ENCODE measurements around the gene ZNF536.
"Not testable (repeated sequence)": the region's sequence is repeated elsewhere in the genome, so short reads cannot be mapped to it uniquely, and the experiment has no call there.

ZNF536 gene

GRCh38 chr19:30416375-30416774 lies 44.2 kb downstream of the ZNF536 start:
- Mint-ChIP-seq H3K27me3 (ENCODE audit: low read depth, poor library complexity) (peaks cover 24% of the 10 kb centered on the region), H3K27ac (no peak overlapping the region), H3K4me3 (no peak overlapping the region), H3K9me3 (no peaks in the 10 kb centered on the region), H3K4me1 (no peaks in the 10 kb centered on the region), H3K36me3 (ENCODE audit: low read depth) (no peaks in the 10 kb centered on the region)
- TF ChIP-seq CTCF (IDR thresholded peaks at IDR 0.05), result no peak
- DNase-seq, result no peak

- not testable (repeated sequence) for H3K27ac Mint-ChIP-seq, H3K4me3 Mint-ChIP-seq, DNase-seq
Observed at GRCh38 chr19:30417166-30417565, 45.0 kb downstream of the ZNF536 start.

GRCh38 chr19:30419568-30420180 lies 47.5 kb downstream of the ZNF536 start:
- no peaks in the 10 kb centered on the region for H3K4me1 Mint-ChIP-seq
- peaks cover 30% of the 10 kb centered on the region for H3K27me3 Mint-ChIP-seq (ENCODE audit: low read depth, poor library complexity)
- no peaks in the 10 kb centered on the region for H3K9me3 Mint-ChIP-seq
- DNase-seq, result no peak
- no peak overlapping the region for H3K4me3 Mint-ChIP-seq
- TF ChIP-seq CTCF (IDR thresholded peaks at IDR 0.05), result no peak
- H3K36me3 Mint-ChIP-seq (ENCODE audit: low read depth), result no peaks in the 10 kb centered on the region
- H3K27ac Mint-ChIP-seq, result no peak overlapping the region

More at GRCh38 chr19:30417166-30417565, 45.0 kb downstream of the ZNF536 start:
- not testable (repeated sequence) for H3K4me1 Mint-ChIP-seq; H3K36me3 Mint-ChIP-seq (ENCODE audit: low read depth); H3K9me3 Mint-ChIP-seq
- peaks cover 24% of the 10 kb centered on the region for H3K27me3 Mint-ChIP-seq (ENCODE audit: low read depth, poor library complexity)

GRCh38 chr19:30420316-30420715 lies 48.1 kb downstream of the ZNF536 start:
- no peak overlapping the region for H3K27ac Mint-ChIP-seq
- no peak for DNase-seq
- H3K4me1 Mint-ChIP-seq, result no peaks in the 10 kb centered on the region
- H3K27me3 Mint-ChIP-seq (ENCODE audit: low read depth, poor library complexity), result peaks cover 29% of the 10 kb centered on the region
- H3K36me3 Mint-ChIP-seq (ENCODE audit: low read depth), result no peaks in the 10 kb centered on the region
- no peak for TF ChIP-seq CTCF (IDR thresholded peaks at IDR 0.05)
- no peak overlapping the region for H3K4me3 Mint-ChIP-seq
- no peaks in the 10 kb centered on the region for H3K9me3 Mint-ChIP-seq

- peaks cover 23% of the 10 kb centered on the region for H3K27me3 Mint-ChIP-seq (ENCODE audit: low read depth, poor library complexity)
Observed at GRCh38 chr19:30420881-30421280, 48.7 kb downstream of the ZNF536 start.

GRCh38 chr19:30421571-30421970 lies 49.4 kb downstream of the ZNF536 start:
- Mint-ChIP-seq H3K9me3 (no peaks in the 10 kb centered on the region), H3K4me3 (no peak overlapping the region), H3K27ac (no peak overlapping the region), H3K27me3 (ENCODE audit: low read depth, poor library complexity) (peaks cover 16% of the 10 kb centered on the region), H3K4me1 (no peaks in the 10 kb centered on the region), H3K36me3 (ENCODE audit: low read depth) (no peaks in the 10 kb centered on the region)
- no peak for DNase-seq
- TF ChIP-seq CTCF (IDR thresholded peaks at IDR 0.05), result no peak

More at GRCh38 chr19:30420881-30421280, 48.7 kb downstream of the ZNF536 start:
- TF ChIP-seq CTCF (IDR thresholded peaks at IDR 0.05), result no peak
- no peaks in the 10 kb centered on the region for H3K36me3 Mint-ChIP-seq (ENCODE audit: low read depth)
- no peak overlapping the region for H3K4me3 Mint-ChIP-seq
- H3K4me1 Mint-ChIP-seq, result no peaks in the 10 kb centered on the region
- H3K27ac Mint-ChIP-seq, result no peak overlapping the region
- H3K9me3 Mint-ChIP-seq, result no peaks in the 10 kb centered on the region
- no peak for DNase-seq

Measured in nephron progenitor cell (in vitro differentiated cells).